HepG2 (cell line): ENCODE measurements around the gene HOMEZ. TPM values are rescaled to one million over a fixed set of nuclear protein-coding genes. Genes with fewer than 3 reads are reported as not detected.

Source experiments
- ATAC-seq: fragments of 200-7000 bp; cut with Tn5 transposase; 3 replicates; pipeline ENCODE4 v1.9.1; 2020; ENCODE audit warnings: mild to moderate bottlenecking, moderate library complexity
- BruUV-seq: library from RNA; stranded (reverse); fragments of 400-500 nt; replicated peaks from 2 replicates; lab custom pipeline; 2021; lab: Mats Ljungman, UMichigan
- CTCF ChIA-PET: fragments of 300-600 bp; formaldehyde crosslinking; extraction: SDS; loops from one replicate; lab custom pipeline; 2021; ENCODE audit warnings: low total read pairs, inconsistent platforms, low intra/inter-chr PET ratio; lab: Yijun Ruan, JAX
- POLR2A ChIA-PET: fragments of 350-600 bp; sonication (Branson Sonifier 250); formaldehyde crosslinking; loops from one replicate; lab custom pipeline; 2020; ENCODE audit warnings: antibody characterized with exemption, inconsistent platforms; lab: Yijun Ruan, JAX
- DNase-seq: peaks from one replicate; pipeline ENCODE4 v3.0.0-alpha.2; 2015; ENCODE audit warnings: low spot score
- FAIRE-seq: peaks from 3 replicates; lab custom pipeline; 2011; peaks lifted over from hg19 to GRCh38; lab: Jason Lieb, UNC
- H2AFZ ChIP-seq: one replicate; pipeline ENCODE4 v1.6.1; 2011; ENCODE audit warnings: low read length, inconsistent platforms
- H3K27ac ChIP-seq: fragments of 300-600 bp; 3 replicates; pipeline ENCODE4 v1.8.0; 2011; ENCODE audit warnings: mixed run types, mild to moderate bottlenecking, mixed read lengths, low read length, inconsistent platforms; ENCODE audit not compliant: insufficient read depth; ENCODE audit errors: extremely low read length
- H3K27me3 ChIP-seq, 2 experiments: fragments of 200-600 bp in 1 of 2; 2 replicates in 1 of 2; 3 replicates in 1 of 2; pipeline versions ENCODE4 v1.6.0 to v1.8.0; 2011; ENCODE audit warnings: low read length in 2 of 2, mild to moderate bottlenecking in 2 of 2, moderate library complexity in 2 of 2, inconsistent platforms in 1 of 2; ENCODE audit not compliant: insufficient read depth in 2 of 2, control insufficient read depth in 1 of 2
- H3K36me3 ChIP-seq, 2 experiments: fragments of 200-600 bp in 1 of 2; replicated peaks in 1 of 2; 2 replicates in 1 of 2; 3 replicates in 1 of 2; pipeline versions ENCODE4 v1.5.1 to v1.8.0; 2011; ENCODE audit warnings: low read length in 2 of 2, inconsistent platforms in 1 of 2; ENCODE audit not compliant: insufficient read depth in 2 of 2, control insufficient read depth in 1 of 2
- H3K4me1 ChIP-seq: 2 replicates; pipeline ENCODE4 v1.5.1; 2012; ENCODE audit warnings: low read length, inconsistent platforms; ENCODE audit not compliant: insufficient read depth
- H3K4me2 ChIP-seq: 2 replicates; pipeline ENCODE4 v1.6.0; 2011; ENCODE audit warnings: low read depth, low read length, inconsistent platforms
- H3K4me3 ChIP-seq, 3 experiments: fragments of 200-600 bp in 1 of 3; sonication (generic), shearing (Covaris generic) in 1 of 3; replicated peaks in 1 of 3; 2 replicates each; pipeline ENCODE4 v1.5.1; 2011 to 2016; ENCODE audit warnings: low read length in 3 of 3, inconsistent platforms in 2 of 3, low read depth in 2 of 3, mild to moderate bottlenecking in 2 of 3, control low read depth in 1 of 3, mixed read lengths in 1 of 3; ENCODE audit not compliant: insufficient read depth in 1 of 3
- H3K79me2 ChIP-seq: one replicate; pipeline ENCODE4 v1.6.1; 2011; ENCODE audit warnings: low read length, inconsistent platforms; ENCODE audit not compliant: insufficient read depth
- H3K9ac ChIP-seq: 2 replicates; pipeline ENCODE4 v1.6.0; 2011; ENCODE audit warnings: mild to moderate bottlenecking, low read depth, low read length, inconsistent platforms; ENCODE audit not compliant: insufficient read depth
- H3K9me3 ChIP-seq: 2 replicates; pipeline ENCODE4 v1.5.1; 2012; ENCODE audit warnings: mild to moderate bottlenecking, low read length
- H4K20me1 ChIP-seq: 2 replicates; pipeline ENCODE4 v1.6.0; 2011; ENCODE audit warnings: inconsistent platforms, mild to moderate bottlenecking, low read length, moderate library complexity; ENCODE audit not compliant: insufficient read depth
- ELF3 ChIP-seq: IDR thresholded peaks from 2 replicates; pipeline ENCODE4 v1.6.1; 2016; ENCODE audit warnings: missing genetic modification reagents, missing compliant biosample characterization
- FOSL1 ChIP-seq: sonication (generic); formaldehyde crosslinking; IDR thresholded peaks from 2 replicates; pipeline ENCODE4 v1.9.0; 2021; ENCODE audit warnings: missing genetic modification reagents, borderline replicate concordance
- HBP1 ChIP-seq: IDR thresholded peaks from 2 replicates; pipeline ENCODE4 v1.6.1; 2016; ENCODE audit warnings: low read depth, control low read depth
- PHF21A ChIP-seq: sonication (generic); formaldehyde crosslinking; IDR thresholded peaks from 2 replicates; pipeline ENCODE4 v1.5.0; 2020; ENCODE audit warnings: mild to moderate bottlenecking, missing genetic modification reagents
- PRDM10 ChIP-seq: sonication (generic); formaldehyde crosslinking; IDR thresholded peaks from 2 replicates; pipeline ENCODE4 v1.4.0; 2020; ENCODE audit warnings: low read depth, missing genetic modification reagents
- RBM22 ChIP-seq: fragments of 200-400 bp; formaldehyde crosslinking; optimal IDR thresholded peaks from 2 replicates; pipeline ENCODE3; 2017; ENCODE audit warnings: mild to moderate bottlenecking, low read length, moderate library complexity
- RXRA ChIP-seq: sonication (generic); formaldehyde crosslinking; IDR thresholded peaks from 2 replicates; pipeline ENCODE4 v1.5.1; 2020; ENCODE audit warnings: missing genetic modification reagents
- SATB2 ChIP-seq: sonication (generic); formaldehyde crosslinking; IDR thresholded peaks from 2 replicates; pipeline ENCODE4 v1.5.0; 2020; ENCODE audit warnings: missing genetic modification reagents
- TBP ChIP-seq: sonication (generic); formaldehyde crosslinking; IDR thresholded peaks from 2 replicates; pipeline ENCODE4 v1.5.0; 2020; ENCODE audit warnings: missing genetic modification reagents
- TCF7L2 ChIP-seq: IDR thresholded peaks from 2 replicates; pipeline ENCODE4 v1.6.1; 2011; ENCODE audit warnings: mild to moderate bottlenecking, low read depth, low read length, moderate library complexity
- TIGD3 ChIP-seq: sonication (generic); formaldehyde crosslinking; IDR thresholded peaks from 2 replicates; pipeline ENCODE4 v1.5.1; 2020; ENCODE audit warnings: mild to moderate bottlenecking, missing genetic modification reagents, borderline replicate concordance
- ZNF33A ChIP-seq: sonication (generic); formaldehyde crosslinking; IDR thresholded peaks from 2 replicates; pipeline ENCODE4 v1.5.1; 2020; ENCODE audit warnings: missing genetic modification reagents, mild to moderate bottlenecking, moderate library complexity, borderline replicate concordance
- WGBS: methylation state at CpG from one replicate; pipeline ENCODE4 v1.1.6; 2017; ENCODE audit warnings: low lambda C conversion rate; 5-methylcytosine and 5-hydroxymethylcytosine counted together
- in situ Hi-C: cut with HindIII; loops from 2 replicates; pipeline ENCODE4 v1.10.0; 2017; ENCODE audit warnings: low pct_unique_long_range_greater_than_20kb; ENCODE audit not compliant: extremely low pct_ligation_motif_present
- intact Hi-C: fragments of 100-400 bp; cut with micrococcal nuclease; formaldehyde crosslinking; loops from one replicate; pipeline ENCODE4 v1.10.0; 2022; ENCODE audit not compliant: unreplicated experiment
- polyA plus RNA-seq, 8 experiments: library from polyadenylated mRNA; depleted of rRNA in 3 of 8; stranded (reverse) in 7 of 8; unstranded in 1 of 8; fragments of >200 nt; fragmentation: Illumina TruSeq in 4 of 8; extraction: Trizol in 4 of 8; gene quantifications; 2 replicates each; pipeline versions ENCODE4 v1.2.1 to v1.2.3, GENCODE V29; 2011 to 2016; ENCODE audit warnings: low read depth in 4 of 8, missing spikeins in 1 of 8, mixed read lengths in 1 of 8; ENCODE audit not compliant: insufficient read depth in 1 of 8
- total RNA-seq, 5 experiments: library from RNA; depleted of rRNA; stranded (reverse); fragments of >200 nt; fragmentation: Illumina TruSeq; extraction: Trizol; gene quantifications; 2 replicates each; pipeline ENCODE4 v1.2.3, GENCODE V29; 2016; ENCODE audit warnings: low read depth in 1 of 5
- TF ChIP-seq, protein P1 (sequence below): IDR thresholded peaks from 2 replicates; pipeline ENCODE4 v1.6.1; 2016; ENCODE audit warnings: missing biosample characterization, missing genetic modification reagents, low read depth

The HOMEZ gene
- total and polyA plus RNA-seq, 2 of the 13 experiments (the other 11 are each of a cell fraction or from before 2014, with no cell fraction given): 14.5 to 31.8 TPM

DNA sequence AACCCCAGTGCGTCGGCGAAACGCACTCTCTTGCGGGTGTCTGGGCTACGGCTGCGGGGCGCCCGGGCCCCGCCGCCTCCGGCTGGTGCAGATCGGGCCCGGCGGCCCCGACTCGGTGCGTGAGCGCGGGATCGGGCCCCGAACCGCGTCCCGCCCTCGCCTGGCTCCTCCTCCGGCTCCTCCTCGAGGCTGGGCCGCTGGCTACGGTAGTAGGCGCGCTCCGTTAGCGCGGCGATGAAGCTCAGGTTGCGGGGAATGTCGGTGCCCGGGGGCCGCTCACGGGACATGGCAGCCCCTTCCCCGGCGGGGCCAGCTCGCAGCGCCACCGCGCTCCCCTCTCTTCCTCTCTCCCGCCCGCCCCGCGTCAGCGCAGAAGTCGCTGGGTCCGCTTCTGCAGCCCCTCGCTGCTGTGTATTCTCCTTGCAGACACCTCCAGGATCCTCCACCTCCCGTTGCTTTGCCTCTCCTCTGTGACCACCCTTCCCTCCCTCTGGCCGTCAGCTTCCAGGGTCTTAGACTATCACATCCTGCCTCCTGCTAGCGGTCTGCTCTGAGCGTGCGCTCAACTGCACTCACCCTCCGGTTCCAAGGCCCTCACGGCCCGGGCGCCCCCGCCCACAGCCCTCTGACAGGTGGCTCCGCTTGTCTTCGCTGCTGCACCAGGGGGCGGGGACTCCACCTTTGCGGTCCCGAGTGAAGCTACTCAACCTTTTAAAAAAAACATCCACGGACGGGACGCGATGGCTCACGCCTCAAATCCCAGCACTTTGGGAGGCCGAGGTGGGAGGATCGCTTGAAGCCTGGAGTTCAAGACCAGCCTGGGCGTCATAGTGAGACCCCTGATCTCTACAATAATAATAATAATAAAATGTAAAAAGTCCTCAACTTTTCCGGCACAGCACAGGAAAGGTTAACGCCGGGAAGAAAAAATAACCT, 16.6 kb upstream of the HOMEZ start, which contains the start of gene PPP1R3E:
PPP1R3E (minus strand) TSS at position 570 of the 936 bp plus-strand sequence; CDS start at position 287, 283 bp downstream.
- in situ Hi-C loops: loop anchor here (25.0 kb wide), 1 partner anchor 835 kb away; the partner anchor contains the start of genes EMC9, FITM1, PSME1 and PSME2
- H3K27me3 ChIP-seq: no peaks in the 10 kb centered on the region; a peak in 1 of 5 replicates
- FAIRE-seq: no peak
- H3K4me1 ChIP-seq: peaks cover 60% of the 10 kb centered on the region
- peak; percentile 57 for ATAC-seq
- H3K4me3 ChIP-seq: peak within 1 kb of the TSS; percentile 61 to 88 (median 67)
- peak within 1 kb of the TSS; percentile 6 for H2AFZ ChIP-seq
- WGBS: 3% methylated on average over 51 of the region's 81 CpGs
- H3K9me3 ChIP-seq: no peaks in the 10 kb centered on the region
- peak within 1 kb of the TSS; percentile 82 for H3K9ac ChIP-seq
- H3K27ac ChIP-seq: peak within 1 kb of the TSS; percentile 91
- BruUV-seq: no TSS peak
- POLR2A ChIA-PET: interaction anchor here (0.6 to 18.7 kb wide), 41 partner anchors 8 to 1792 kb away, joined by 3 to 1053 read pairs (median 5); partner anchors contain the start of genes ACIN1, AJUBA, AP1G2 and C14orf119
- DNase-seq: peak; percentile 84
- intact Hi-C loops: loop anchor here (10.0 kb wide), 3 partner anchors 318 to 992 kb away; partner anchors contain the start of genes AJUBA, DCAF11, DHRS1 and NOP9
- CTCF ChIA-PET: interaction anchor here (2.3 kb wide), 1 partner anchor 37 kb away, joined by 12 read pairs; no protein-coding TSS in a partner anchor
- H3K36me3 ChIP-seq: peaks cover 3% of the 10 kb centered on the region in 2 experiments; a peak in 2 of 5 replicates
- no peaks in the 10 kb centered on the region for H4K20me1 ChIP-seq
- peaks cover 13% of the 10 kb centered on the region for H3K79me2 ChIP-seq
- peak within 1 kb of the TSS; percentile 96 for H3K4me2 ChIP-seq
- TF ChIP-seq ZNF33A (CRISPR knock-in tag) (no peak), TCF7L2 (no peak), PRDM10 (CRISPR knock-in tag) (peak; percentile 76; the same call in 1 of the 2 replicates), ELF3 (CRISPR knock-in tag) (peak; percentile 48), RBM22 (no peak), RXRA (CRISPR knock-in tag) (peak; percentile 69), PHF21A (no peak), FOSL1 (CRISPR knock-in tag) (no peak), TBP (CRISPR knock-in tag) (no peak), SATB2 (CRISPR knock-in tag) (peak; percentile 26; the same call in 1 of the 2 replicates), TIGD3 (CRISPR knock-in tag) (peak; percentile 93; the same call in 1 of the 2 replicates), HBP1 (CRISPR knock-in tag) (peak; percentile 84; the same call in 1 of the 2 replicates)
- TF ChIP-seq, protein P1, sequence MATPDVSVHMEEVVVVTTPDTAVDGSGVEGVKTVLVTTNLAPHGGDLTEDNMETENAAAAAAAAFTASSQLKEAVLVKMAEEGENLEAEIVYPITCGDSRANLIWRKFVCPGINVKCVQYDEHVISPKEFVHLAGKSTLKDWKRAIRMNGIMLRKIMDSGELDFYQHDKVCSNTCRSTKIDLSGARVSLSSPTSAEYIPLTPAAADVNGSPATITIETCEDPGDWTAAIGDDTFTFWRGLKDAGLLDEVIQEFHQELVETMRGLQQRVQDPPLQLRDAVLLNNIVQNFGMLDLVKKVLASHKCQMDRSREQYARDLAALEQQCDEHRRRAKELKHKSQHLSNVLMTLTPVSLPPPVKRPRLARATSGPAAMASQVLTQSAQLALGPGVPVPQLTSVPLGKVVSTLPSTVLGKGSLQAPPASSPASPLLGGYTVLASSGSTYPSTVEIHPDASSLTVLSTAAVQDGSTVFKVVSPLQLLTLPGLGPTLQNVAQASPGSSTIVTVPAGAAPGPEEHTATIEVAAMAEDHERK (CRISPR knock-in tag): 0 out of 2 replicates have a peak, but pooled peaks have one; percentile 18
